ENCODE data around the gene CEBPZOS.
A peak's percentile ranks its signal among the peaks of the same experiment; 100 is the strongest.

The CEBPZOS gene

GRCh38 chr2:37196320-37197195, at the start of gene CEBPZOS:
TSS of gene CEBPZOS (plus strand) at chr2:37196496. CDS start at chr2:37199705, 3,209 bp downstream.
- no peaks in the 10 kb centered on the region for H3K9me3 Mint-ChIP-seq (ENCODE audit: low read depth)
- peaks cover 35% of the 10 kb centered on the region for H3K4me1 Mint-ChIP-seq (ENCODE audit: low read depth)
- peaks cover 3% of the 10 kb centered on the region for H3K36me3 Mint-ChIP-seq
- peak within 1 kb of the TSS; percentile 96 for H3K4me3 Mint-ChIP-seq
- H3K27me3 Mint-ChIP-seq = no peaks in the 10 kb centered on the region
- H3K27ac Mint-ChIP-seq = peak within 1 kb of the TSS; percentile 97

GRCh38 chr2:37148325-37148724, 48.0 kb upstream of the CEBPZOS start:
- Mint-ChIP-seq H3K36me3 (peaks cover 6% of the 10 kb centered on the region), H3K27ac (no peak overlapping the region), H3K9me3 (ENCODE audit: low read depth) (peaks cover 5% of the 10 kb centered on the region), H3K4me3 (no peak overlapping the region), H3K4me1 (ENCODE audit: low read depth) (peaks cover 27% of the 10 kb centered on the region), H3K27me3 (no peaks in the 10 kb centered on the region)

- no peak overlapping the region for H3K4me3 Mint-ChIP-seq
- peaks cover 11% of the 10 kb centered on the region for H3K9me3 Mint-ChIP-seq (ENCODE audit: low read depth)
- peaks cover 13% of the 10 kb centered on the region for H3K36me3 Mint-ChIP-seq
- peaks cover 34% of the 10 kb centered on the region for H3K4me1 Mint-ChIP-seq (ENCODE audit: low read depth)
- H3K27ac Mint-ChIP-seq = no peak overlapping the region
- no peaks in the 10 kb centered on the region for H3K27me3 Mint-ChIP-seq
Observed at GRCh38 chr2:37149626-37150322, 46.5 kb upstream of the CEBPZOS start.

DNA sequence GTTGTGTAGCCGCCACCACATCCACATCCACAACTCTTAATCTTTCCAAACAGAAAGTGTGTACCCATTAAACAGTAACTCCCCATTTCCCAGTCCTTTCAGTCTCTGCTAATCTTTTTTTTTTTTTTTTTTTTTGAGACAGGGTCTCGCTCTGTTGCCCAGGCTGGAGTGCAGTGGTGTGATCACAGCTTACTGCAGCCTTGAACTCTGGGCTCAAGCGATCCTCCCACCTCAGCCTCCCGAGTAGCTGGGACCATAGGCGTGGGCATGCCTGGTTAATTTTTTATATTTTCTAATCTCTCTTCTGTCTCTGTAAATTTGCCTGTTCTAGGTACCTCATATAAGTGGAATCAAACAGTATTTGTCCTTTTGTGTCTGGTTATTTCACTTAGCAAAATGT, 43.1 kb upstream of the CEBPZOS start:
- H3K36me3 Mint-ChIP-seq = peaks cover 18% of the 10 kb centered on the region
- no peak overlapping the region for H3K27ac Mint-ChIP-seq
- peaks cover 11% of the 10 kb centered on the region for H3K9me3 Mint-ChIP-seq (ENCODE audit: low read depth)
- H3K4me3 Mint-ChIP-seq = no peak overlapping the region
- no peaks in the 10 kb centered on the region for H3K27me3 Mint-ChIP-seq
- peaks cover 59% of the 10 kb centered on the region for H3K4me1 Mint-ChIP-seq (ENCODE audit: low read depth)

- peaks cover 11% of the 10 kb centered on the region for H3K9me3 Mint-ChIP-seq (ENCODE audit: low read depth)
- peaks cover 18% of the 10 kb centered on the region for H3K36me3 Mint-ChIP-seq
- peak overlapping the region; percentile 95 for H3K27ac Mint-ChIP-seq
- peak overlapping the region; percentile 96 for H3K4me3 Mint-ChIP-seq
- peaks cover 63% of the 10 kb centered on the region for H3K4me1 Mint-ChIP-seq (ENCODE audit: low read depth)
- H3K27me3 Mint-ChIP-seq = no peaks in the 10 kb centered on the region
Observed at GRCh38 chr2:37154785-37155184, 41.5 kb upstream of the CEBPZOS start.

DNA sequence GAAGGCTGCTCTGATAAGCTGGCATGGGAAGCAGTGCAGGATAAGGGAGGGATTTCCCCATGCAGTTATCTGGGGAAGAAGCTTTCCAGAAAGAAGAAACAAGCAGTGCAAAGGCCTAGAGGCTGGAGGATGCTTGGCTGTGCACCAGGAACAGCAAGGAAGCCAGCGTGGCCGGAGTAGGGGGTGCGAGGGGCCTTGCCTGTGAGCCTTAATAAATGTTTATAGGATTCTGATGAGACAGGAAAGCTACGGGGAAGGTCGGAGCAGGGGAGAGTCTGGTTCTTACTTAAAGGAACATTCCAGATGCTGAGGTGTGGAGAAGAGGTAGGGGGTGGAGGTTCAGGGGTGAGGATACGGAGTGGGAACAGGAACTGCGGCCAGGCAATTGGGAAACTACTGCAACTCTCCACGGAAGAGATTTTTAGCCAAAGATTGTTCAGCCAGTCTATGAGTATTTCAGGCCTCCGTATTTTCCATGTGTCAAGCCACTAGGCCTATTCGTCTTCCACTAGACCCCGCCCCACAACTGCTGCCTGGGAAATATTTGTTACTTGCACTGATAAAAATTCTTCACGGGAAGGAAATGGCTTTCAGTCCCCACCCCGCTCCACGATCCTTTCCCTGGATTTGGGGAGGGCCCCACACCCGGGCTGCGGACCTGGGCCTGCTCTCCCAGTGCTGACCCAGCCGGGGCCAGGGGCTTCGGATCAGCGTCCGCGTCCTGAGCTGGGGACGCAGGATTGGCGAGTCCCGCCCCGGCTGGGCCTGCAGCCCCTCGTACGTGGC, 40.0 kb upstream of the CEBPZOS start:
- H3K9me3 Mint-ChIP-seq (ENCODE audit: low read depth) = peaks cover 11% of the 10 kb centered on the region
- H3K4me3 Mint-ChIP-seq = peak overlapping the region; percentile 96
- no peaks in the 10 kb centered on the region for H3K27me3 Mint-ChIP-seq
- peaks cover 18% of the 10 kb centered on the region for H3K36me3 Mint-ChIP-seq
- peak overlapping the region; percentile 95 for H3K27ac Mint-ChIP-seq
- H3K4me1 Mint-ChIP-seq (ENCODE audit: low read depth) = peaks cover 54% of the 10 kb centered on the region

GRCh38 chr2:37156857-37157714, 39.2 kb upstream of the CEBPZOS start, which contains the start of gene EIF2AK2:
TSS of gene EIF2AK2 (minus strand) at chr2:37156980. CDS start at chr2:37147806, 9,174 bp downstream.
- H3K9me3 Mint-ChIP-seq (ENCODE audit: low read depth) = peaks cover 11% of the 10 kb centered on the region
- peak within 1 kb of the TSS; percentile 95 for H3K27ac Mint-ChIP-seq
- H3K4me1 Mint-ChIP-seq (ENCODE audit: low read depth) = peaks cover 52% of the 10 kb centered on the region
- peaks cover 18% of the 10 kb centered on the region for H3K36me3 Mint-ChIP-seq
- peak within 1 kb of the TSS; percentile 96 for H3K4me3 Mint-ChIP-seq
- H3K27me3 Mint-ChIP-seq = no peaks in the 10 kb centered on the region

GRCh38 chr2:37164757-37165156, 31.5 kb upstream of the CEBPZOS start:
- Mint-ChIP-seq H3K4me1 (ENCODE audit: low read depth) (peaks cover 4% of the 10 kb centered on the region), H3K36me3 (peaks cover 4% of the 10 kb centered on the region), H3K4me3 (no peak overlapping the region), H3K27me3 (no peaks in the 10 kb centered on the region), H3K9me3 (ENCODE audit: low read depth) (peaks cover 3% of the 10 kb centered on the region), H3K27ac (no peak overlapping the region)

GRCh38 chr2:37167636-37168180, 28.6 kb upstream of the CEBPZOS start:
- no peaks in the 10 kb centered on the region for H3K4me1 Mint-ChIP-seq (ENCODE audit: low read depth)
- peaks cover 3% of the 10 kb centered on the region for H3K9me3 Mint-ChIP-seq (ENCODE audit: low read depth)
- H3K4me3 Mint-ChIP-seq = no peak overlapping the region
- H3K27ac Mint-ChIP-seq = no peak overlapping the region
- H3K36me3 Mint-ChIP-seq = peaks cover 4% of the 10 kb centered on the region
- no peaks in the 10 kb centered on the region for H3K27me3 Mint-ChIP-seq

DNA sequence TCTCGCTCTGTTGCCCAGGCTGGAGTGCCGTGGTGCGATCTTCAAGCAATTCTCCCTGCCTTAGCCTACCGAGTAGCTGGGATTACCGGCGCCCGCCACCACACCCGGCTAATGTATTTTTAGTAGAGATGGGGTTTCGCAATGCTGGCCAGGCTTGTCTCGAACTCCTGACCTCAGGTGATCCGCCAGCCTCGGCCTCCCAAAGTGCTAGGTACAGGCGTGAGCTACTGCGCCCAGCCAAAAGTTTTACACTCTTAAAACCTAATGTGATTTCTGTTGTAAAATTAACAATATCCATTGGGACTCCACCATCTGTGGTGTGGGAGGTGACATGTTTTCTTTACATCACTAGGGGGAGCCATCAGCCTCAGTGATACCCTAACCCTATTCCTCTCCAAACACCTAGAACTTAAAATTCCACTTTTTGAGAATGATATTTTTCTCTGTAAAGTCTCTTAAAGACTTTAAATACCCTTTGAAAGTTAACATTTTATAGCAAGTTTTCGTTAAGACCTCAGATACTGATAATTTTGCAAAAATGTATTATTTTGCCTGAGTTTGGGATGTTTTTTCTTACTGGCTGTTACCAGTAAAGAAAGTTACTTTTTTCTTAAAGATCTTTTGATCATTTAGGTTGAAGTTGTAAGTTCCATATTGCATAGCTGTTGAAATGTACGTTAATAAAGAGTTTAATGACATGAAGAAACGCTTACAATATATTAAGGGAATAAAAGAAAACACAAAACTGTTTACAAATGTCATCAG, 27.9 kb upstream of the CEBPZOS start:
- Mint-ChIP-seq H3K27ac (no peak overlapping the region), H3K4me1 (ENCODE audit: low read depth) (no peaks in the 10 kb centered on the region), H3K27me3 (no peaks in the 10 kb centered on the region), H3K9me3 (ENCODE audit: low read depth) (peaks cover 3% of the 10 kb centered on the region), H3K36me3 (peaks cover 4% of the 10 kb centered on the region), H3K4me3 (no peak overlapping the region)

- Mint-ChIP-seq H3K27me3 (no peaks in the 10 kb centered on the region), H3K36me3 (no peaks in the 10 kb centered on the region), H3K4me1 (ENCODE audit: low read depth) (no peaks in the 10 kb centered on the region), H3K27ac (no peak overlapping the region), H3K4me3 (no peak overlapping the region), H3K9me3 (ENCODE audit: low read depth) (no peaks in the 10 kb centered on the region)
Observed at GRCh38 chr2:37171624-37171950, 24.7 kb upstream of the CEBPZOS start.

GRCh38 chr2:37173741-37174140, 22.6 kb upstream of the CEBPZOS start:
- Mint-ChIP-seq H3K9me3 (ENCODE audit: low read depth) (no peaks in the 10 kb centered on the region), H3K27me3 (no peaks in the 10 kb centered on the region), H3K27ac (no peak overlapping the region), H3K4me3 (no peak overlapping the region), H3K4me1 (ENCODE audit: low read depth) (no peaks in the 10 kb centered on the region), H3K36me3 (no peaks in the 10 kb centered on the region)

GRCh38 chr2:37180006-37180639, 16.2 kb upstream of the CEBPZOS start:
- Mint-ChIP-seq H3K9me3 (ENCODE audit: low read depth) (no peaks in the 10 kb centered on the region), H3K27me3 (no peaks in the 10 kb centered on the region), H3K4me1 (ENCODE audit: low read depth) (no peaks in the 10 kb centered on the region), H3K36me3 (no peaks in the 10 kb centered on the region), H3K4me3 (no peak overlapping the region), H3K27ac (no peak overlapping the region)

All from activated naive CD8-positive, alpha-beta T cell (primary cell).